HK-2 (cell line): ENCODE results near the gene MRPL1.

Experiments
- DNase-seq: peaks from one replicate; pipeline ENCODE4 v3.0.0-alpha.2; 2018; ENCODE audit not compliant: unreplicated experiment

Gene MRPL1

DNA sequence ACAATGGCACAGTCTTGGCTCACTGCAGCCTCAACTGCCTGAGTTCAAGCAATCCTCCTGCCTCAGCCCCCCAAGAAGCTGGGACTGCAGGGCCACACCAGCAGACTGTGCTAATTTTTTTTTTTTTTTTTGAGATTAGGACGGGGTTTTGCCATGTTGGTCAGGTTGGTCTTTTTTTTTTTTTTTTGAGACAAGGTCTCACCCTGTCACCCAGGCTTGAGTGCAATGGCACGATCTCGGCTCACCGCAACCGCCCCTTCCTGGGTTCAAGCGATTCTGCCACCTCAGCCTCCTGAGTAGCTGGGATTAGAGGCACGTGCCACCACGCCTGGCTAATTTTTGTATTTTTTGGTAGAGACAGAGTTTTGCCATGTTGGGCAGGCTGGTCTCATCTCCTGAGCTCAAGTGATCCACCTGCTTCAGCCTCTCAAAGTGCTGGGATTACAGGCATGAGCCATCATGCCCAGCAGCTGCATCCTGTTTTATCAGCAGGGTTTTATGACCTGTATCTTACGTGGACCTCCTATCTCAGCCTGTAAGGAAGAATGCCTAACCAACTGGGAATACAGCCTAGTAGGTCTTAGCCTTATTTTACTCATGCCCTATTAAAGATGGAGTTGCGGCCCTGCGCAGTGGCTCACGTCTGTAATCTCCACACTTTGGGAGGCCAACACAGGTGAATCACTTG is 13.2 kb upstream of the MRPL1 start:
- DNase-seq: no peak

DNA sequence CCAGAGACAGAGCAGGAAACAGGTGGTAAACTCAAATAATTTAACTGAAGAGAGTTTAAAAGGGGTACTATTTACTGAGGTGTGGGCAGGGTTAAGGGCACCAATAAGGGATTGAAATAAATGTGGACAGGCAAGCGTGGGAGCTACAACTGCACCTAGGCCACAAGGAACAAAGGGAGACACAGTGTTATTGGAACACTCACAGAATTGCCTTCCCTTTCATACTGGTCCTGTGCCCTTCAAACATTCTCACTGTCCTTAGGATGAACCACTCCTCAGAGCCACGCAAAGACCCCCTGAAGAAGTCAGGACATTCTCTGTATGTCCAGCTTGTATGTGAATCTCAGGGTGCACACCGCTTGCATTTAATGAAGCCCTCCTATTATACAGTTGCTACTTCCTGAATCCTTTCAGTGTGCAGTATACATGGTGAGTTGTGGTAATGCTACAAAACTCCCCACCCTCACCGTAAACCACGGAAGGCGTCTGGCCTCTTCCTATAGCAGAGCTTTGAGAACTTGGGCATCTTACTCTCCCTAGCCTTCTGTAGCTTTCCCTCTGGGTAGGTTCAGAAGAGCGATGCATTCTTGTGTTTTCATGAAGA is 9.6 kb upstream of the MRPL1 start:
- DNase-seq: no peak

DNA sequence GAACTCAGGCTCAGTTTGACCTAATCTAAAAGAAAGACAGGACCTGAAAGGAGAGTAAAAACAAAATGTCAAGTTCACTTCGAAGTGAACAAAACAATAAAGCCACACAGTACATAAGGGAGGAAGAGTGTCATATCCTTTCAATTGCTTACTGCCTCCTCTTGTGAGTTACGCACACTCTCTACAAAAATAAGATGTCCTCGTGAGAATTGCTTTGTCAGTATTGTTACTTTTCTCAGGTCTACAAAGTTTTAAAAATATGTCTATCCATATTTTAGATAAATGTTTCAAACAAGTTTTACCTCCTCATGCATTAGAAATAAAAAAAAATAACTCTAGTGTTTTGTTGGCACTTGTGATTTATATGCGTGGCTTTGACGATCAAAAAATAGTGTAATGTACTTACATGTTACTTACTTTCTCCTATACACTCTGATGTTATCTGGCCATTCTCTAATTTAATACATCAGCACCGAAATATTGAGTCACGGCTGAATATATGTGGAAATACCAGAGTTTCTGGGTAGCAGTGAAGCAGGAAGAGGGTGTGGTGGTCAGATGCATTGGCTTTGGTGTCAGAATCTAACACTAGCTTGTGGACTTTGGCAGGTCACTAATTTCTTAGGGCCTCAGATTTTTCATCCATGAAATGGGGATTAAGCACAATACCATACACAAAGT is 8.1 kb upstream of the MRPL1 start:
- no peak for DNase-seq

DNA sequence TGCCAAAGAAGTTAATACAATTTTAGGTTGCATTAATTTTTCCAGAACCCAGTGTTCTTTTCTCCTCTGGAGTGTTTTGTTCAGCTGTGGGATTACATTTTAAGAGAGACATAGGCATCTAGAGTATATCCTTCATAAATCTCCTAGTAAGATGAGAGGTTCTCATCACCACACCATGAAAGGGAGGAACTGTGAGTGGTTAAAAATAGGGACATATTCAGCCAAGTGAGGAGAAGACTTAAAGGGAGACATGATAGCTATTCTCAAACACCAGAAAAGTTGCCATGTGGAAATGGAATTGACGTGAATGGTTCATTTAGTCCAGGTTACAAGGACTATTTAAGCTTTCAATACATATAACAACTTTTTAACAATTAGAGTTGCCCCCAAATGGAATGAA is 6.5 kb upstream of the MRPL1 start:
- DNase-seq: no peak

DNA sequence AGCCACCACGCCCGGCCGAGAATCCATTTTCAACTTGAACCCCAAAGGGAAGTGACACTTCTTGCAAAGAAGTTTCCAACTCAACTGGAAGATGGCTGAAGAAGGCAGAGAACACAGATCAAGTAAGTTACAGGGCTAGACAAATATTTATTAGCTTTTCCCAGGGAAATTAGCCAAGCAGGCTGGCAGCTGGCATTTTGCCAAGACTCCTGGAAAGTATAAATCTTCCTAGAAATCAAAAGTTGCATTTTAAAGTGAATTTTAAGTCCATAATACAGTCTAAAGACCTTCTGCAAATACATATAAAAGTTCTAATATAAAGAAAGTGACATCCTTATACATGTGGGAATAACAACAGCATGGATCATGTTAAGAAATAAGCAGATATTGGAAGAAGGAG is 3.4 kb upstream of the MRPL1 start:
- no peak for DNase-seq

DNA sequence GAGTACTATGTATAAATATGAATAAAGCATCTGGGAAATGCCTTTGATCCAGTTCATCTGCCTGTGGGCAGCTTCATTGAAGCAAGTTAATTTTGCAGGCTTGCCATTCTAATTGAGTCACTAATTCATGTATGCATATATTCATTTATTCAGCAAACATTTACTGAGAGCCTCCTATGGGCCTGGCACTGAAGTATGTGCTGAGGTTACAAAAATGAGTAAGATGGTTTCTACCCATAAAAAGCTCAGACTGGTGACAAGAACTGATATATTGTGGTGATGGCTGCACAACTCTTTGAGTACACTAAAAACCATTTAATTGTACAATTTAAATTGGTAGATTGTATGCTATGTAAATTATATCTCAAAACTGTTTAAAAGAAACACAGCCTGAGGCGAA is 1.1 kb upstream of the MRPL1 start:
- no peak for DNase-seq

DNA sequence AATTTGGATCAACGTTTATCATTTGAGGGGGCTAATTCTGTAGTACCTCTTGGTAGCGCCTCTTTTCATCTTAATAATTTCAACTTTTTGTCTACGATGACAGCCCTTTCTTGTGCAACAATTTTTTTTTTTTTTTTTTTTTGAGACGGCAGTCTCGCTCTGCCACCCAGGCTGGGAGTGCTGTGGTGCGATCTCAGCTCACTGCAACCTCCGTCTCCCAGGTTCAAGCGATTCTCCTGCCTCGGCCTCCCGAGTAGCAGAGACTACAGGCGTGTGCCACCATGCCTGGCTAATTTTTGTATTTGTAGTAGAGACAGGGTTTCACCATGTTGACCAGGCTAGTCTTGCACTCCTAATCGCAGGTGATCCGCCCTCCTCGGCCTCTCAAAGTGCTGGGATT is 711 bp downstream of the MRPL1 start:
- DNase-seq: peak; percentile 9

DNA sequence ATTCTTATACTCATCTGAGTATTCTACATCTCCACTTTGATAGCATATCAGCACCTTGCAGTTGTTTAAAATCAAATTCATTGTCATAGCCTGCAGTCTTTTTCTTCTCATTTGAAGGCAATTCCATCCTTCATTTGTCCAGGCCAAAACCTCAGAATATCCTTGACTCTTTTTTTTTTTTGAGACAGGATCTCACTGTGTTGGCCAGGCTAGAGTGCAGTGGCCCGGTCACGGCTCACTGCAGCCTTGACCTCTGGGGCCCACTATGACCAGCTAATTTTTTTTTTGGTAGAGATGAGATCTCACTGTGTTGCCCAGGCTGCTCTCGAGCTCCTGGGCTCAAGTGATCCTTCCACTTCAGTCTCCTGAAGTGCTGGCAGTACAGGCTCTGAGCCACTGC is 2.6 kb downstream of the MRPL1 start:
- DNase-seq: no peak

DNA sequence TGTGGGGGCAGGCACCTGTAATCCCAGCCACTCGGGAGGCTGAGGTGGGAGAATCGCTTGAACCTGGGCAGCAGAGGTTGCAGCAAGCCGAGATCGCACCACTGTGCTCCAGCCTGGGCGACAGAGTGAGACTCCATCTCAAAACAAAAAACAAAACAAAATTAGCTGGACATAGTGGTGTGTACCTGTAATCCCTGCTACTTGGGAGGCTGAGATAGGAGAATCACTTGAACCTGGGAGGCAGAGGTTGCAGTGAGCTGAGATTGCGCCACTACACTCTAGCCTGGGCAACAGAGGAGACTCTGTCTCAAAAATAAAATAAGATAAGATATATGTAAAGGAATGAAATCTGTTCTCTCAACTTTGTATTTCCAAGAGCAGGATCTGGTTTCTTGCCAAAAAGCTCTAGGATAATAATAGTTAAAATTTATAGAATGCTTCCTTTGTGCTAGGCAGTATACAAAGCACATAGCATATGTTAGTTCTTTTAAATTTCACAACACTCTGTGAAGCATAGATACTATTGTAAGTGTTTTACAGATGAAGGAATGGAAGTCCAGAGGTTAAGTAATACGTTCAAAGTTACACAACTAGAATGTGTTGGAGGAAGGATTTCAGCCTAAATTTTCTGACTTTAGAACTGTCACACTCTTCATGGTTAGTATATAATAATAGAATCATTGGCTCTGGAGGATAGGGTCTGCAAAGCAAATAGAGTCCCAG is 10.3 kb downstream of the MRPL1 start:
- DNase-seq: no peak

DNA sequence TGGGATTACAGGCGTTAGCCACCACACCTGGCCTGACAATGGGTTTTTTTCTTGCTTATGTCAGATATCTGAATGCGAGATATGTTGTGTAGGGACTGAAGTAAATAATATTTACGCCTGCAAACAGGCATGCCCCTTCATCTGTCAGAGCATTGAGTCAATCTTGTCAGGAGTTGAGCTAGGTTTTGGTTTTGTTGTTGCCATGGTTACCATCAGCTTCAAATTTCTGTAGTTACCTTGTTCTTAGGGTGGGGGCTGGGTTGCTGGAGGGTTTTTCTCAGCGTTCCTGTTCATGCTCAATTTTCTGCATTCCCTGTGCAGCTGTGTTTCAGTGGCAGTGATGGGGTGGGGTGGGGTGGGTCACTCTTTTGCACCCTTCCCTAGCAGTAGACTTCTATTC is 14.5 kb downstream of the MRPL1 start:
- DNase-seq: no peak

DNA sequence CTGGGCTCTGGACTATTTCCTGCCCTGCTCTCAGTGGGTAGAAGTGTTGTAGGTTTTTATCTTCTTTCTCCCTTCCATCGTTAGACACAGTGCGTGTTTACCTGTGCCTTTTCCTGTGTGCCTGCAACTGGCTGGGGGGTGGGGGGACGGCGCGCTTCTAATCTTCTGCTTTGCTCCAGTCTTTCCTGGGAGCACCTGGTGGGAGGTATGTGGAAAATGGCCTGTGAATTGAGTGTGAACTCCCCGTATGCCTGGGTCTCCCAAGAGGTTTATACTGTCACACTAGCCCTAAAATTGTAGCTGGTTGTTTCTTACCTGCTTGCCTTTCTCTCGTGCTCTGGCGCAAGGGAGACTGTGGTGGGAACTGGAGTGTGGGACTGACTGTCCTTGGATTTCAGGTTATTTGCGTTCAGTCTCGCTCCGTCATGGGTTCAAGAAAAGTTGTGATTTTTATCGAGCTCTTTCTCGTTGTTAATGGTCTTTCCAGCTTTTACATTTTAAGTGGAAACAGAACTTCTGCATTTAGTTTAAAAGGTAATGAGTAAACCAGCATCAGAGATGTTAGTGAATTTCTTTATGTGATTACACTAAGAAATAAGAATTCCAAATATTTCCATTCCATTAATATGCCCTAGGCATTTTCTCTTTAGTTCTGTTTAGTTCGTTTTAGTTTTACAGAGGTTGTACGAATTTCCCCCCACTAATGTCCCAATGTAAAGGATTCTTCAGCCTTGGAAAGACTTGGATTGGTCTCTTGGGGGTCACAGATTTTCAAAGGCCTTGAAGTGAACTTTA is 15.3 kb downstream of the MRPL1 start:
- no peak for DNase-seq

DNA sequence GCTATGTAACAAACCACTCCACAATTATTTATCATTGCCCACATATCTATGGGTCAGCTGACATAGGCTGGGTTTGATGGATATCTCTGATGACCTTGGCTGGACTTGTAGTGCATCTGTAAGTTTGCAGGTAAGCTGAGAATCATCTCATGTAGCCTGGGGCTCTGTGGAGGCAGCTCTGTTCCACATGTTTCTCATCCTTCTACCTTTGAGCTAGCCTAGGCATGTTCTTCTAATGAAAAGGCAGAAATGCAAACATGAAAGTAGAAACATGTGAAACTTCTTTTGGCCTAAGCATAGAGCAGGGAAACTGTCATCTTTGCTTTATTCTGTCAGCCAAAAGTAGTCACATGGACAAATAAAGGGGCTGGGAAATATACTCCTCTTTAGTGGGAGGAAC is 18.2 kb downstream of the MRPL1 start:
- no peak for DNase-seq

DNA sequence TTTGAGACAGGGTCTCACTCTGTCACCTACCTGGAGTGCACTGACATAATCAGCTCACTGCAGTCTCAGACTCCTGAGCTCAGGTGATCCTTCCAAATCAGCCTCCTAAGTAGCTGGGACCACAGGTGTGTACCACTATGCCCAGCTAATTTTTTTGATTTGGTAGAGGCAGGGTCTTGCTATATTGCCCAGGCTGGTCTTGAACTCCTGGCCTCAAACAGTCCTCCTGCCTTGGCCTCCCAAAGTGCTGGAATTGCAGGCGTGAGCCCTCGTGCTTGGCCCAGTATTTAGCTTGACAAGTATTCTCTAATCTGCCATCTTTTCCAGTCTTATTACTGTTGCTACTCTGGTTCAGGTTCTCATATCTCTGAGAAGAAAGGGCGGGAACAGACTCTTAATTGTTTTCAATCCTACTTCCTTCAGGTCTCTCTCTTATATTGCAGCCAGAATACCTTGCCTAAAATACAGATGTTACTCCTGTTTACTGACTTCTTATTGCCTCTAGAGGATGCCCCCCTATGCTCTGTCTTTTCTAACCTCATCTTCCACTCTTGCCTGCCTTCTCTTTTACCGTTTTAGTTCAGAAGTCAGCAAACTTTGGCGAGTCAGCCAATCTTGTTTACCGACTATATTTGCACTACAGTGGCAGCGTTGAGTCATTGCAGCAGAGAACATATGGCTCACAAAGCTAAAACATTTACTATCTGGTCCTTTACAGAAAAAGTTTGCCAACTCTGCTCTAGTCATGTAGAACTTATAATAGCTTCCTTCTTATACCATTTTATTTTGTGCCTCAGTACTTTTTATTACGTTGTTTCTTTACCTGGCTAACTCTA is 19.0 kb downstream of the MRPL1 start:
- no peak for DNase-seq

DNA sequence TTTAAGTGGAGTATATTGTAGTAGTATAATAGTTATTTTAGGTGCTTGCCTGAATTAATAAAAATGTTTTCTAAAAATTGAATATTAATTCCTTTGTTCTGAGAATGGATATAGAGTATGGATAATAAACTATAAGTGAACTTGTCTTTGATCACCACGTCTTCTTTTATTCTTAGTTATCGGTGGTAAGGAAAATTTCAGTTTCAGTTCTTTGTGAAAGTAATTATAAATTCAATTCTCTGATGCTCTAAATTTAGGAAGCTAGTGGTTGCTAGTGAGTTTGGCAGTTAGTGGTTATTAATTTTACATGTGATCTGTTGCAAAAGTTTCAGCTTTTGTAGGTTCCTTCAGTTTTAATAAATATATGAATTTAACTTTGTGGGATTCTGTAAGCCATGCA is 30.8 kb downstream of the MRPL1 start:
- DNase-seq: no peak

DNA sequence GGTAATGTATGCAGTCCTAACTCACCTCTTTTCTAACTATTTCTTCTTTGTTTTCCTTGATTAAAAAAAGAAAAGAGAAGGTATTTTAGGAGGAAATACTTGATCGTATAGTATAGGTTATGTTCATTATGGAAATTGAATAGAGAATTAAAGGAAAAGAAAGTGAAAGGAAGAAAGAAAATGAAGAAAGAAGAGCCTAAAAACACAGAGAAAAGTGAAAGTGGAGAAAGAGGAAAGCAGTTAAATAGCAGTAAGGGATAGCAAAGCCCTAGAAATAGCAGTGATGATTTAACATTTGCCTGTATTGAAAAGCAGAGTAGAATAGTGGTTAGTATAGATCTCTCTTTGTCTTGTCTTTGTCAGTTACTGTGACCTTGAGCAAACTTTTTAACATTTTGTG is 37.0 kb downstream of the MRPL1 start:
- DNase-seq: no peak

DNA sequence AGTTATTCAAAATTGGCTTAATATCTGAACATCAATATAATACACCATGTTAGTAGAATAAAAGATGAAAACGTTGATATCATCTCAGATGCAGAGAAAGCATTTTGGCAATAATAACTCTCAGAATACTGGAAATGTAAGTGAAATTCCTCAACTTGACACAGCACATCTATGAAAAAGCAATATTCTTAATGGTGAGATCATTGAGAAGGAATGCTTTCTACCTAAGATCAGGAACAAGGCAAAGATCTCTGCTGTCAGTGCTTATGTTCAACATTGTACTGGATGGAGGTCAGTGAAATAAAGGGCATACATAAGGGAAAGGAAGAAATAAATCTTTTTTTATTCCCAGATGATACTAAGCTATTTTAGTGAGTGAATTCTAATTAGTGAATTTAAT is 40.6 kb downstream of the MRPL1 start:
- no peak for DNase-seq

DNA sequence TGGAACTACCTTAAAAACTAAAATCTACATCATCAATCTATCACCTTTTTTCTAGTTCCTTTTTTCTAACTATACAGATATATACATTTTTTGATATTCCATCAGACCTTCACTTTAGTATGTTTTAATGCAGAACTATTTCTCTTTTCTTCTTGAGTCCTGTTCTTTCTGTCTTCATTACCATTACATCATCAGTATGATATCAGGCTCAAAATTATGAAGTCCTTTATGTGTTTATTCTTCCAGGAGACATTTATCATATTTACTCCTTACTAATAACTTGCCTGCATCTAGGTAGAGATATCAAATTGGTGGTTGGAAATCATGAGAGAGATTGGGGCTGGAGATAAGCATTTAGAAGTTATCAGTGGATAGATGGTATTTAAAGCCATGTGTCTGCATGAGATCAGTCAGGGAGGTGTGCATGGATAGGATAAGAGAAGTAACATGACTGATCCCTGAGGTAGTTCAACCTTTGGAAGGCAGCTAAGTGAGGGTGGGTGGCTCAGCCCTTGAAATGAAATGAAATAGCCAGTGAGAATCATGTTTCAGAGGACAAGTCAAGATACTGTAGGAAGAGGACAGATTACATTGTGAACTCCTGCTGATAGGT is 43.1 kb downstream of the MRPL1 start:
- DNase-seq: no peak

DNA sequence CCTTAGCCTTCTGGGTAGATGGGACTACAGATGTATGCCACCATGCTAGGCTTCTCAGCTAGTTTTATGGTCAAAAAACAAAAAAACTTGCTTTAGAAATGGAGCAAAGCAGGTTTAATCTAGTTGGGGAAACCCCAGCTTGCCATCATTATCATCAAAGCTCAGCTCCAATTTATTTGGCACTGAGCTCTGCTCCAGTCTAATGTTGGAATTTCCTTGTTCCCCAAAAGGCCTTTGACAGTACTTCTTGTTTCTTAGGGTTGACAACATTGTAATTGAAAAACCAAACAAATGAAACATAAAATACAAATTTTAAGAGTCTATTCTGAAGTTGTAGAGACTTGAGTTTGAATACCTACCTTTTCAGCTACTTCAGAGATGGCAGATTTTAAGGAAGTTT is 48.0 kb downstream of the MRPL1 start:
- no peak for DNase-seq

DNA sequence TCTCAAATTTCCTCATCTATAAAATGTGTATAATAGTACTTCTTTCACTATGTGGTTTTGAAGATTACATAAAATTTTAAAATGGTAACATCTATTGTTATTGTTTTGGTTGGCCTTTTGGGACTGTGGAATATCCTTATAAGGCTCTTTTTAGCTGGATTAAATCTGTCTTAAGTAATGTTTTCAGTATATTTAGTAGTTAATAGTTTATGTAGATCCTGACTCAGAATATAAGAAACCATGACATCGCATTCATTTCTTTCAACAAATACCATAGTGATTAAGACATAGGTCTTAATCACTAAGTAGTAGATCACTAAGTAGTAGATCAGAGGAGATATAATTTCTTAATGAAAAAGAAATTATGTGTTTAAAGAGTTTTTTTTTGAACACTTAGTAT is 48.5 kb downstream of the MRPL1 start:
- DNase-seq: no peak

DNA sequence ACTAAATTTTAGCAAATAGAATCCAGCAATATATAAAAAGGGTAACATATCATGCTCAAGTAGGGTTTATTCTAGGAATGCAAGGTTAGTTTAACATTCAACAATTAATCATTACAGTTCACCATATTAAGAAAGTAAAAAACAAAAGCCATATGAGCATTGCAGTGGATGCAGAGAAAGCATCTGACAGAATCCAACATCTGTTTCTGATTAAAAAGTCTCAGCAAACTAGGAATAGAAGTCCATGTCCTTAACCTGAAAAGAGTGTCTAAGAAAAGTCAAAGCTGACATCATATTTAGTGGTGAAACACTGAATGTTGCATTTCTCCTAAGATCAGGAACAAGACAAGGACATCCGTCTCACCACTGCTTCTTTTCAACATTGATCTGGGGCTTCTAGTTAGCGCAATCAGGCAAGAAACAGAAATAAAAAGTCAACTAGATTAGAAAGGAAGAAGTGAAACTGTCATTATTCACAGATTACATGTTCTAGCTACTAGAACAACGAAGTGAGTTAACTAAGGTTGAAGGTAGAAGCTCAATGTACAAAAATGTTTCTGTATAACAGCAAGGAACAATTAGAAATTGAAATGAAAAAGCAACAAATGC is 49.3 kb downstream of the MRPL1 start:
- DNase-seq: no peak
